Hematopoietic multipotent progenitor cell treated with erythropoietin and hydrocortisone succinate and interleukin-3 and kit ligand, for 4 days (in vitro differentiated cells): ENCODE data around the gene TNS4.

Experiments
- DNase-seq: peaks from one replicate; pipeline ENCODE4 v3.0.0-alpha.2; 2015

TNS4 gene

DNA sequence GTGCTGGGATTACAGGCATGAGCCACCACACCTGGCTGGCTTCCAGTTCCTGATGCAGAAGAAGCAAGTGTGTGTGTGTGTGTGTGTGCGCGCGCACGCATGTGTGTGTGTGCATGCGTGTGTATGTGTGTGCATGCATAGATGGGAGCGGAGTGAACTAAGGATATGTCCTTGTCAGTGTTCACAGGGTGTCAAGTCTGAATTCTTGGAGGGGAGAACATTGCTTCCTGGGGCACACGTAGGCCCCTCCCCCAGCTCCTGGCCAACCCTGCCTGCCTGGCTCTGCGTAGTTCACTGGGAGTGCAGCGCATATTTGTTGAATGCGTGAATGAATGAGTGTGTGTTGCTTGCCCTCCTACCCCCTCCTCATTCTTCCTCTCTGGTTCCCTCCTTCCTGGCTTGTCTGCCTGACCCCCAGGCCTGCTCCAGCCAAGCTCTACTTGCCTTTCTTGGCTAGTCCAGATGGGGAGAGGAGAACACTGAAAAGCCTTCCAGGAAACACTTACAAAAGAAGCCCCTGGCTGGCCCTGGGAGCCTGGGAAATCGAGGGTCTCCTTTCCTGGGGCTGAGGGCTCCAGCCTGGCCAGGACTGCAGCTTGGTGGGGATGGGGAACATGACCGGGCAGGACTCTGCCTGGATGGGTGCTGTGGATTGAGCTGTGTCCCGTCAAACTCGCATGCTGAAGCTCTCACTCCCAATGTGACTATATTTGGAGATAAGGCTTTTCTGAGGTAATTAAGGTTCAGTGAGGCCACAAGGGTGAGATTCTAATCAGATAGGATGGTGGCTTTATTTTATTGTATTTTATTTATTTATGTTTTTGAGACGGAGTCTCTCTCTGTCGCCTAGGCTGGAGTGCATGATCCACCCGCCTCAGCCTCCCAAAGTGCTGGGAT lies 30.2 kb downstream of the TNS4 start:
- DNase-seq, result no peak

DNA sequence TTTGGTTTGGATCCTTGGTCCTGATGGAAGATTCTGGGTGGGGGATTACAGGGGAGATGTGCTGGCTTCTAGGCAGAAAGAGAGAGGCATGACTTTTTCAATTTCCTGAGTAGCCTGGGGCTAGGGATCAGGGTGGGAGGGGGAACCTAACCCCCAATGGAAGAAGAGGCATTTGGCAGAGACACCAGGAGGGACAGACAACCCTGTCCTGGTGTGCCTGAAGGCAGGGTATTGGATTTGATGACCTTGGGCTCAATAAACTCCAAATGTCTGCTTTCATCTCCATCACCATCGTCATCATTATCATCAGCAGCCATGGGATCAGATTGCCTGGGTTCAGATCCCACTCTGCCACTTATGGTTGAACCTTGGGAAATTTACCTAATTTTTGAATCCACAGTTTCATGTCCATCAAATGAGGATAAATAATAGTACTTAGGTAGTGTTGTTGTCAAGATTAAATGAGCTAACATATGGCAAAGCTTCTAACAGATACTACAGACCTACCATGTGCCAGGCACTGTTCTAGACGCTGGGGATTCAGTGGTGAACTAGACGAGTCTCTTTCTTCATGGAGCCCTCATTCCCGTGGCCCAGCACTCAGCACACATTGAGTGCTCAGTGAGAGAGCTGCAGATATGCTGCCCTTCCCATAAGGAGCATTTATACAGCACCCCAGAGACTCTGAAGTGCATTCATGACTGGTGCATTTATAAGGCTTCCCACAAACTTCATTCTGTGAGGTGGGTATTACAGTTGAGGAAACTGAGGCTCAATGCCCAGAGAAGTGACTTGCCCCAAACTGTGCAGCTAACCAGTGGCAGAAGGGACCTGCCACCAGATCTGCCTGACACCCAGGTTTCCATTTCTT lies 31.4 kb downstream of the TNS4 start:
- DNase-seq, result no peak

DNA sequence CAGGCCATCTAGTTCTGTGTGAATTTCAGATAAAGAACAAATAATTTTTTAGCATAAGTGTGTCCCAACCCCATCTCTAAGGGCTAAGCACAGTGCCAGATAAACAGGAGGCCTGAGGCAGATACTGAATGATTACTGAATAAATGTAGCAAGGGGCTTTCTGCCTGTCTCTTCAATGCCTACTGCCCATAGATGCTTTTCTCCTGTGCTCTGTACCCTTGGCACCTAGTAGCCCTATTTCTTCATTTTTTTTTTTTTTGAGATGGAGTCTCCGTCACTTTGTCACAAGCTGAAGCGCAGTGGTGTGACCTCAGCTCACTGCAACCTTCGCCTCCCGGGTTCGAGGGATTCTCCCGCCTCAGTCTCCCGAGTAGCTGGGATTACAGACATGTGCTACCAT lies 32.9 kb downstream of the TNS4 start:
- no peak for DNase-seq

DNA sequence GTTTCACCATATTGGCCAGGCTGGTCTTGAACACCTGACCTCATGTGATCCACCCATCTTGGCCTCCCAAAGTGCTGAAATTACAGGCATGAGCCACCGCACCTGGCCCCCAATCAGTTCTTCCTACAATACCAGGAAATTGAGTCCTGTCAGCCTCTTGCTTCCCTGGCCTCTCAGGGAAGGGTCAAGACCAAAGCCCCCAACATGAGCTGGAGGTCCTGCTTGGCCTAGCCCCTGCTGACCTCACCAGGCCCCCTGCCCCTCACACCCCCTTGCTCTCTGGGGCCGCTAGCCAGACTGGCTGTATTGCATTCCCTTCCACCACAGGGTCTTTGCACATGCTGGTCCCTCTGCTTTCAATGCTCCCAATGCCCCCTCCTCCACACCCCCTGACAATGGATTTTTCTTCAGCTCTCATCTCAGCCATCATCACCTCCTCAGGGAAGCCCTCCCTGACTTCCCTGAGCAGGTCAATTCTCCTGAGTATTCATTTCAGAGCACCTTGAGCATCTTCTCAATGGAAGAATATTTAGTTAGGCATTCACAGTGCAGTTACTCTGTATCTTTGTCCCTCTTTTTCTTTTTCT lies 34.0 kb downstream of the TNS4 start:
- no peak for DNase-seq

DNA sequence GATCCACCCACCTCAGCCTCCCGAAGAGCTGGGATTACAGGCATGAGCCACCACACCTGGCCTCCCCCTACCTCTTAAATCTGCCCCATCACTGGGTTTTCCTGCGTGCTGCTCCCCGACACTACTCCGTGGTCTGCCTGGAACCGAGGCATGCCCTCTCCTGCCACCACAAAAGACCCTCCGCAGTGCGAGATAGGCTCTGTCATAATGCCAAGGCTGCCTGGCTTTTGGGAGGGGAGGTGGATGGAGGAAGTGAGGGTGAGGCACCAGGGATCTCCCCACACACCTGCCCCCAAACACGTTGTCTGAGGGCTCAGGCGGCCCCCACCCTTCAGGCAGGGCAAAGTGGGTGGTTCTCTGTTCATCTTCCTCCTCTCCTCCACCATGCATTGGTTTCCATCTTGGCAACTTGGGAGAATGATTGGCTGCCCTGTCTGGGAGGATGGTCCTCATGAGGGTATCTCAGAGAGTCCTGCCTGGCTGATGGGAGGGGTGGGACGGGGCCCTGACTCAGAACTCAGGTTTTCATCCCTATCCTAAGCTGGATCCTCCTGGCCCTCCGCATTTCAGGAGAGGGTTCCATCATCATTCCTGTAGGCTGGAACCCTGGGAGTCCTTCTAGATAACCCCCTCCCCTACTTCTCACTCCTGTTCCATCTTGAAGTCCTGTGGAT lies 35.0 kb downstream of the TNS4 start:
- no peak for DNase-seq

DNA sequence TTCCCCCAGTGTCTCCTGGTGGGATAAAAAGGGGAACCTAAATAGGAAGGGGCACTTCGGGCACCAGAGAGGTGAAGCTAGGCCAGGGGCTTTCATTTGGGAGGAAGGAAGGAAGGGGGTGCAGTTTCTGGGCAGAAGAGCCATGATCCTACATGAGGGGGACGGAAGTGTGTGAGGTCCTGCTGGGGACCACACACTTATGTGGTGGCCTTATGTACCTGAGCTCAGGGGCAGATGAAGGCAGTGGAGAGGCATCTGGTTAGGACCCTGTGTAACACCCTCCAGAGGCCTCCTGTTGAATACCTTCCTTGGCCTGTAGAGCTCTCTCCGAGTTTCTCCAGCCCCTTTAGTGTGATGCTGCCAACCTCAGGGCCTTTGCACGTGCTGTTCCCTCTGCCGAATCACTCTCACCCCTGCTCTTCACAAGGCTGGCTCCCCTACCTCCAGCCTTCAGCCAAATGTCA lies 37.0 kb downstream of the TNS4 start:
- DNase-seq, result no peak

DNA sequence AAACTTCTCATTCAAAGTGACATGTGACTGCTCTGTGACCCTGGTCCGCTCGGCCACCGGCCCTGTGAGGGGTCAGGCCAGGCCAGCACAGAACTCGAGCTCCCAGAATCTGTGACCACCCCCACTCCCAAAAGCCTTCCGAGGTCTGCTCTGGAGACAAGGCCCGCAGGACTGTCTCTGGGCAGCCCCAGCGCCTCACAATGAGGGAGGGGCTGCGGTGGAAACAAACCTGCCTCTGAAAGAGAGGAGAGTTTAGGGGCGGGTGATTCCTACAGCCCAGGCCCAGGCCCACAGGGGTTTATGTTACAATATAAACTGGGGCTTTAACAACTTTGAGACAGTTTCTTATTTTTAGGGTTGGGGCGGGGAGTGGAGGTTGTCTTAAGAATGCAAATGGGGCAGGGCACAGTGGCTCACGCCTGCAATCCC lies 38.3 kb downstream of the TNS4 start:
- no peak for DNase-seq

DNA sequence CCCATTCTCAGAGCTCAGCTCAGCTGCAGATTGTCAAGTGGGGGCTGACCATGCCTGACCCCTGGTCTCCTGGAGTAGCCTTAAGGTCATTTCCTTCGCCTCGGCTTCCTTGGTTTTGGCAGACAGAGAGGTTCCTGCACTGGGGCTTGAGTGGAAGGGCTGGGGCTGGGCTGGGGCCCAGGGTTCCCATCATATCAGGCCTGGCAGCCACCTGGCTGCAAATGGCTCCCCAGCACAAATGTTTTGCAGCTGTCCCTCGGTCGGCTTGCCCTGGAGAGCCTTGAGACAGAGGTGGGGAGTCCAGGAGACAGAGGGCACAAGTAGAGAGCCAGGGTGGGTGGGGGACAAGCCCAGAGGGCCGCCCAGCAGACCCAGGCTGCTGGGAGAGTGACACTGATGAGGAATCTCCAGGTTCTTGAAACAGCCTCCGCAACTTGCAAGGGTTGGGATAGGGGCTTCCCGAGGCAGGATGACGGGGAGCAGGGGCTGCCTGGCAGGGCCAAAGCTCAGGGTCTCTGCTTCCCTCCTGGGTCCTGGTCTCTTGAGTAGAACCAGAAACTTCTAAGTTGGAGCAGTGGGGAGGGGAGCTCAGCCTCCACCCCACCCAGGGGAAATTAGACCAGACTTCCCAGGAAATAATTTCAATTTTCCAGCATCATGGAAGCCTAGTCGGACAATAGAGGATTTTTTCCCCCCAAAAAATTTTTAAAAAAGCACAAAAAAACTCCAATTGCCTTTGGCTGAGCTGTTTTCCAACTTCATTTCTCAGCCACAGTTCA lies 38.9 kb downstream of the TNS4 start:
- no peak for DNase-seq

DNA sequence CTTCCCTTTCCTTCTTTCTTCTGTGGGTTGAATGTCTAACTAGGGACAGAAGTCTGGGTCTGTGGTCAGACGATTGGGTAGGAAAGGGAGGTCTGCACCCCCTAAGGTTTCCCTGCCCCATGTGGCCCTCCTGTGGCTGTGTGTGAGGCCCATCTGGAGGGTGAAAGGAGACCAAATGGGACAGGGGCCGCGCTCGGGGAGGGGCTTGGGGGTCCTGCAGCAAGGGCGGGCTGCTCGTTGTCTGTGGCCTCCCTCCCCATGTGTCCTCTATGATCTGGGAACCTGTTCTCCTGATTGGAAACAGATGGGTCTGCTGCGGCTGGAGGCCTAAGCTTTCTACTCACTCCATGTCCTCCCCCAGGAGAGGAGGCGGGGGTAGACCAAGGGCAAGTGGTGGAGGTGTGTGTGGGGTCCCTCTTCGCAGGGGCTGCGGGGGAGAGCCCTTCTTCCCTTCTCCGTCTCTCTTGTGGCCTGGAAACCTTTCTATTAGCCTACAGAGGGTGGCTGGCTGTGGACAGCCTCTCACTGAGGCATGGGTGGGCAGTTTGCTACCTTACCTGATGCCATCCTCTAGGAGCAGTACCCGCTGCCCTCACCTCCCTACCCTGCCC lies 39.6 kb downstream of the TNS4 start:
- DNase-seq, result no peak

DNA sequence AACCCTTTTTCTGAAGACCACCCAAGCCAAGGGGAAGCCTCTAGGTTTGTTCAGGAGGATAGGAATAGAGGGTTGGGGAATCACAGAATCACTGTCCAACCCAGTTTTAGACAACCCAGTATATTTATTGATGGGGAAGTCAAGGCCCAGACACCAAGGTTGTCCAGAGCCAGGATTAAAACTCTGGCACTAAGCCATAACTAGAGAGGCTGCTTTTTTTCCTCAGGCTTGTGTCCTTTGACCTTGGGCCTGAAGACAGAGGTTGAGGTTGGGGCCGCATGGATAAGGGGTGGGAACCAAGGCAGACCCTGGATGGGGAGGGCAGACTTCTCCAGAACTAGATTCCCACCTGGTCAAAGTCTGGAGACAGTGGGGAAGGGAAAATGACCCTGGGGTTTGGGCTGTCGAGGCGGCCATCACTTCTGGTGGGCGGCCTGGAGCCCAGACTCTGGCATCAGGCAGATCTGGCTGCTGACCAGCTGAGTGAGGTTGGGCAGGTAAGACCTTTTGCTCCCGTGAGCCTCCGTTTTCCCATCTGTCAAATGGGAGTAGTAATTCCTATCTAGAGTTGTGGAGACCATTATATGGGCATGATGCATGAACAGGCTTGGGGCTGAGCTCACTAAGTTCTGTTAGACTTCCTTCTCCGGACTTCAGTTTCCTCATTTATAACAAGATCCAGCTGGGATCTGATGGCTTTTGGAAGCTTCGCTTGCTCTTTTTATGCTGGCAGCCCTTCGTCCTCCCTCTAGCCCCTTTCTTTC lies 40.3 kb downstream of the TNS4 start:
- no peak for DNase-seq

DNA sequence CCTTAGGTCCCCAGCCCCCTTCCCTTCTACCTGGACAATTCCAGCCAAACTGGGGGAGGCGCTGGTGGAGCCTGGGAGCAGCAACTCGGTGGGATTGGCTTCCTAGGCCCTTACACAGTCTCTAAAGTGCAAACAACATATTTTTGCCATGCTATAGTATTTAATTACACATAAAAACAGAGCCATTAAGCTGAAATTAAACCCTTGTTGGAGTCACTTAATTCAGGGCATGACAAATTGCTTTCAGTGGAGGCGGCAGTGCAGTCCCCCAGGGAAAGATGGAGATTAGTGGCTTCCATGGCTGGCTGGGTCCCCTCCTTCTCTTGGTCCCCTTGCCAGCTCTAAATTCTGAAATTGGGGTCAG lies 40.8 kb downstream of the TNS4 start:
- no peak for DNase-seq

DNA sequence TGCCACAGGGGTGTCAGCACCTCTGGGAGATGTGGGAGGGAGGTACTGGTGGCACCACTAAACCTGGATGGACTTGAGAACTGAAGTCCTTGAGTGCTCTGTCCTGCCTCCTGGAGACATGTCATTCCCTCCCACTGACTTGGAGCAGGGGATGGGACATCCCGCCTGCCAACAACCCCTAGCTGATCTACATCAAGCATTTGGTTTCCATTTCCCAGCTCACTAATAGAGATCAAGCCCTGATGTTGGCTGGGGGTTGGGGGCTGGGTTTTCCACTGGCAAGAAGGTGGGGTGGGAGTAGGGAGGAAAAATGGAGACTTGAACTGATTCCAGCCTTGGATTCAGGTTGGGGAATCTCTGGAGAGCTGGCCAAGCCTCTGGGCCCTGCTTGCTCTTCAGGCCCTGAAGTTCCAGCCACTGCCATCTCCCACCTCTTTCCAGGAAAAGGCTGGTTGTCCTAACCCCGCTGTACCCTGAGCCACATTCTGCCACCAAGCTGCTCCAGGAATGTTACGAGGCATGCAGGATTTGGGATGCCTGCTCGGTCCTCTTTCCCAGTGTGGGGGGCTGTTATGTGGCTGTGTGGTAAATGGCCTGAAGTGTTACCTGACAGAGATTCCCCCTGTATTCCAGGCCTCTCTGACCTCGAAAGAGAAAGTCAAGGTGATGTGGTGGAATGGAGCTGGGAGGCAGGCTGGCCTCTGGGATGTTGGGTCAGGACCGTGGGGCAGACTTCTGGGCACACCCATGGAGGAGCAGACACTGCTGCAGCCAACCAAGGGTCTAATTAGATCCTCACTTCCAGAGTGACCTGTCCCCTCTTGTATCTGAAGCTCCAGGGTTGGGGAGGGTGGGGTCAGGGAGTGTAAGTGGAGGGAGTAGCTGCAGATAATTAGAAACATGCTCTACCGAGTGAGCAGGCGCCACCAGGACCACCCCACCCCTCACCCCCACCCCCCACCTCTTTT lies 41.5 kb downstream of the TNS4 start:
- no peak for DNase-seq

DNA sequence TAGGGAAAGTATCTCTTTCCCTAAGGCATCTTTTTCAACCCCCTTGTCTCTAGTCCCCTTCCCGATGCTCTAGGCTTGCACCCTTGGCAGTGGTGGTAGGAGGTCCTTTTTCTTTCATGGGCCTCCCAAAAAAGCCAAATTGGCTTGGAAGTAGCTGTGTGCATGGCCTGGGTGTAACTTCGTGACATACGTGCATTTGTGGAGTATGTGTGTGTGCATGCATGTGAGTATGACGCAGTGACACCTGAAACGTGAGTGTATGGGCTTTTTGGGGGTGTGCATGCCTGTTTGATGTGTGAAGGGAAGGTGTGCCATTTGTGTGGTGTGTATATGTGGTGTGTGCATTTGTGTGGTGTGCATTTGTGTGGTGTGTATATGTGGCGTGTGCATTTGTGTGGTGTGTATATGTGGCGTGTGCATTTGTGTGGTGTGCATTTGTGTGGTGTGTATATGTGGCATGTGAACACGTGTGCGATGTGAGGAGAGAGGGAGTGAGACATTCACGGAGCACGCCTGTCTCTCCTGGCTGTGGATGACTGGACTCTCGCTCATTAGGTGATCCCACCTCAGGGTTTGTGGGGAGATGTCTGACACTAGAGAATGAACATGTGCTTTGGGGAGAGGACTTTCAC lies 42.5 kb downstream of the TNS4 start:
- no peak for DNase-seq

DNA sequence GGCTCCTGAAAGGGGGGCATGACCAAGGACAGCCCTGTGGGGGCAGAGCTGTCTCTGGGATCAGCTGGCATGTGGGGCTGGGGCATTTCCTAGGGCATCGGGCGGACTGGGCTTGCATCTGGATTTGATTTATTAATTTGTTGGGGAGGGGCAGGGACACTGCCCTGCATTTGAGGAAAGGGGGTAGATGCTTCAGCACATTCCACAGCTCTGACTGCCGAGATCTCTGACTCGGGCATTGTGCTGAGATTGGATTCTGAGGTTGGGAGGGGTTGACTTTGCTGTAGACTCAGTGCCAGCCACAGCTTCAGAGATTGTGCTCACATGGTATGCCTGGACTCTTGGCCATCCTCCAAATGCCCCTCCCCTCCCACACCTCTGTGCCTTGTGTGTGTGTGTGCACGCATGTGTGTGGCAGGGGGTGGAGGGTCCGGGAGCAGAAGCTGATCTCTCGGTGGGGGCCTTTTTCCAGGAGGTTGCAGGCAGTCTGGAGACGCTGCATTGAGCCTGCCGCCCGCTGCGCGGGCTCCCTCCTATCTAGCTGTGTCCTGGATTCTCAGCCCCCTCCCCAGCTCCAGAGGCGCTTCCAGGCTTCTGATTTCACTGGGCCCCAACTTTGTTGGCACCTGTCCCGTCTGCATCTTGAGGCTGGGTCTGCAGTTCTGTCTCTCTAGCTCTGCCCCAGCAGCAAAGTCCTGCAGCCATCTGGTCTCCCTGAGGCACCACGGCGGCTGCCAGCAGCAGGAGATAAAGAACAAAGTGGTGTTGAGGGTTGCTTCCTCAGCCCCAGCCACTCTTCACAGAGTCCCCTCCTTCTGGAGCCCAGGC lies 43.2 kb downstream of the TNS4 start:
- DNase-seq, result peak; percentile 37

DNA sequence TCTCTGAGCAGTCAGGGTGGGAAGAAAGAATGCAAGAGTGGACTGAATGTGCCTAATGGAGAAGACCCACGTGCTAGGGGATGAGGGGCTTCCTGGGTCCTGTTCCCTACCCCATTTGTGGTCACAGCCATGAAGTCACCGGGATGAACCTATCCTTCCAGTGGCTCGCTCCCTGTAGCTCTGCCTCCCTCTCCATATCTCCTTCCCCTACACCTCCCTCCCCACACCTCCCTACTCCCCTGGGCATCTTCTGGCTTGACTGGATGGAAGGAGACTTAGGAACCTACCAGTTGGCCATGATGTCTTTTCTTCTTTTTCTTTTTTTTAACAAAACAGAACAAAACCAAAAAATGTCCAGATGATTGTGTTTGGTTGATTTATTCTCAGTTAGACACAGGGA lies 44.1 kb downstream of the TNS4 start:
- DNase-seq, result no peak

DNA sequence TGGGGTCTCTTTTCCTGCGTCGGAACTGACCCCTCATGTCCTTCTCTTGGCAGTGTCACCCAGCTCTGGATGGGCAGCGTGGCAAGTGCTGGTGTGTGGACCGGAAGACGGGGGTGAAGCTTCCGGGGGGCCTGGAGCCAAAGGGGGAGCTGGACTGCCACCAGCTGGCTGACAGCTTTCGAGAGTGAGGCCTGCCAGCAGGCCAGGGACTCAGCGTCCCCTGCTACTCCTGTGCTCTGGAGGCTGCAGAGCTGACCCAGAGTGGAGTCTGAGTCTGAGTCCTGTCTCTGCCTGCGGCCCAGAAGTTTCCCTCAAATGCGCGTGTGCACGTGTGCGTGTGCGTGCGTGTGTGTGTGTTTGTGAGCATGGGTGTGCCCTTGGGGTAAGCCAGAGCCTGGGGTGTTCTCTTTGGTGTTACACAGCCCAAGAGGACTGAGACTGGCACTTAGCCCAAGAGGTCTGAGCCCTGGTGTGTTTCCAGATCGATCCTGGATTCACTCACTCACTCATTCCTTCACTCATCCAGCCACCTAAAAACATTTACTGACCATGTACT lies 44.9 kb downstream of the TNS4 start:
- DNase-seq, result no peak

DNA sequence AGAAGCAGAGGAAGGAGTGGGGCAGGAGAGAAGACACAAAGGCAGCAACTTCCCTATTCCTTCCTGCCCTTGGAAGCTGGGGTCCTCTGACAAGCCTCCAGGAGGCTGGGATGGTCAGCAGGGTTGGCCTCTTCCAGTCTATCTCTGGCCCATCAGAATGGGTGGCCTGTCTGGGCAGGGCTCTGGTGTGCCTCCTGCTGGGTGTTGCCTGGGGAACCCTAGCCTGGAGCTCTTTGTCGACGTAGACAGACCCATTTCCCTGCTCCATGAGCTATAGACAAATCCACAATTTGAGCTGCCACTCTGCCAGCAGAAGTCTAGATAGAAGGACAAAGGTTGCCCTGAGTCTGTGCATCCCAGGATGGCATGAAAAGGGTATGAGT lies 46.8 kb downstream of the TNS4 start:
- DNase-seq, result no peak
